ENCODE data around the gene PTPRG. TPM values are rescaled to one million over a fixed set of nuclear protein-coding genes. Genes with fewer than 3 reads are reported as not detected.

The PTPRG gene
- total RNA-seq, 1 experiment from 2014 or later: 32.1 TPM

- Histone ChIP-seq H3K4me2 (ENCODE audit: low read length) (no peak overlapping the region), H3K9me2 (ENCODE audit: insufficient read depth) (no peaks in the 10 kb centered on the region), H3K9me3 (ENCODE audit: control insufficient read depth in 1 of 2, insufficient read depth in 1 of 2, low read depth in 1 of 2, low read length in 2 of 2) (no peaks in the 10 kb centered on the region), H3K79me2 (ENCODE audit: insufficient read depth, low read length) (no peaks in the 10 kb centered on the region), H3K9ac (ENCODE audit: low read length) (no peak overlapping the region), H3K4me3 (replicated peaks in 1 of 2; ENCODE audit: low read depth in 1 of 2, low read length in 2 of 2) (no peak overlapping the region), H3K4me1 (ENCODE audit: control insufficient read depth in 1 of 2, insufficient read depth in 2 of 2, low read length in 2 of 2) (no peaks in the 10 kb centered on the region), H2AFZ (ENCODE audit: low read depth, low read length, poor library complexity, severe bottlenecking) (no peak overlapping the region), H3K36me3 (ENCODE audit: control insufficient read depth in 1 of 2, insufficient read depth in 2 of 2, low read length in 2 of 2) (no peaks in the 10 kb centered on the region), H4K20me1 (ENCODE audit: insufficient read depth) (no peaks in the 10 kb centered on the region), H3K27ac (ENCODE audit: low read depth, low read length) (no peak overlapping the region), H3K27me3 (ENCODE audit: insufficient read depth, low read length) (no peaks in the 10 kb centered on the region)
- intact Hi-C loops (cut with micrococcal nuclease): no loop called here
- no peak for DNase-seq (ENCODE audit: low read depth, low spot score)
- BruUV-seq (replicated peaks): no TSS peak
- no peak for ATAC-seq
- ChIA-PET RAD21 (ENCODE audit: low non-redundant PET in 1 of 2, low total read pairs in 2 of 2, uncharacterized antibody in 2 of 2, unreplicated experiment in 2 of 2) (no interaction called here), CTCF (no interaction called here), POLR2A (no interaction called here)
- TF ChIP-seq ZFX (IDR thresholded peaks at IDR 0.05) (no peak), TCF7L2 (IDR thresholded peaks at IDR 0.05; ENCODE audit: borderline replicate concordance, extremely low read depth, insufficient read depth, insufficient read length) (no peak), SIN3A (IDR thresholded peaks at IDR 0.05; ENCODE audit: low read depth) (no peak), ATF3 (IDR thresholded peaks at IDR 0.05) (no peak), POLR2A (IDR thresholded peaks at IDR 0.05; ENCODE audit: borderline replicate concordance, extremely low read depth, insufficient read depth, insufficient read length) (no peak), EGR1 (IDR thresholded peaks at IDR 0.05; ENCODE audit: low read depth) (no peak), EZH2phosphoT487 (IDR thresholded peaks at IDR 0.05; ENCODE audit: borderline replicate concordance) (no peak), ZNF274 (IDR thresholded peaks at IDR 0.05; ENCODE audit: low read depth, low read length) (no peak), ELF1 (IDR thresholded peaks at IDR 0.05; ENCODE audit: borderline replicate concordance, low read depth) (no peak), YY1 (IDR thresholded peaks at IDR 0.05; ENCODE audit: extremely low read depth, insufficient replicate concordance, low read depth, low read length) (no peak), CTCF (IDR thresholded peaks at IDR 0.05 in 2 of 3, conservative IDR thresholded peaks at IDR 0.05 in 1 of 3; ENCODE audit: borderline replicate concordance in 1 of 3, insufficient read depth in 1 of 3, low read depth in 2 of 3, low read length in 2 of 3) (no peak), ZBTB33 (IDR thresholded peaks at IDR 0.05; ENCODE audit: extremely low read depth, insufficient replicate concordance, low read length) (no peak)
These were observed 681.6 kb downstream of the PTPRG start for GRCh38 chr3:62242831-62243509.
